ENCODE data around the gene EPHB2. TPM values are rescaled to one million over a fixed set of nuclear protein-coding genes. Genes with fewer than 3 reads are reported as not detected.
"Not testable (repeated sequence)": the region's sequence is repeated elsewhere in the genome, so short reads cannot be mapped to it uniquely, and the experiment has no call there.

EPHB2 gene
- 10 to 100 TPM; 12.4 to 67.9 (median 14.5) TPM for polyA plus RNA-seq (ENCODE audit: insufficient read length in 4 of 4)

DNA sequence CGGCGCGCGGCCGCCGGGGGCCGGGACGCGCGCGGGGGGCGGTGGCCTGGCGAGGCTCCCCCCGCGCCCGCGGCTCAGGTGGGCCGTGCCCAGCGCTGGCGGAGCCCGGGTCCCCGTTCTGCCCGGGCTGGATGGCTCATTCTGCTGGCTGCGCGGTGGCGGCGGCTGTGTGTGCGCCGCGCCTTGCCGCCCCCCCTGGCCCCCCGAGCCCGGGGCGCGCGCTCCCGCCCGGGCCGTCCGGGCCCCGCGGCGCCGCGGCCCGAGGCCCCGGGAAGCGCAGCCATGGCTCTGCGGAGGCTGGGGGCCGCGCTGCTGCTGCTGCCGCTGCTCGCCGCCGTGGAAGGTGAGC is at the start of gene EPHB2:
Gene EPHB2, plus strand, starts transcription at position 139 of the 349 bp plus-strand sequence. Its CDS starts 144 bp downstream, at position 283.
- no peak for DNase-seq (ENCODE audit: low read depth in 4 of 4, low spot score in 3 of 4)

DNA sequence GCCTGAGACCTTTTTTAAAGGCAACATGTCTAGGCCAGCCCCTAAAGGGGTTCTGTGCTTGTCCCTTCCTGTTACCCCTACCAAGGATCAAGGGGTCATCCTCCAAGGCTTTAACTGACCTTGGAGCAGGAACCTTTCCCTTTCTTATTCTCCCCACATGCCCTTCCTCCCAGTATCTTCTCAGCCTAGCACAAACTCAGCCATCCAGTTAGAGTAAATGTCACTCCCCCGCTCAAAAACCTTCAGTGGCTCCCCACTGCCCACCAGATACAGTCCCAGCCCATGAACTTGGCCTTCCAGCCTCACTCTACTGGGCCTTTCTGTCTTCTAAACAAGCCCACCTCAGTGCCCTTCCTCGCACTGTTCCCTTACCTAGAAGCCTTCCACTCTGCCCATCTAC is 48.8 kb upstream of the EPHB2 start:
- DNase-seq (ENCODE audit: low read depth in 4 of 4, low spot score in 3 of 4): no peak

DNA sequence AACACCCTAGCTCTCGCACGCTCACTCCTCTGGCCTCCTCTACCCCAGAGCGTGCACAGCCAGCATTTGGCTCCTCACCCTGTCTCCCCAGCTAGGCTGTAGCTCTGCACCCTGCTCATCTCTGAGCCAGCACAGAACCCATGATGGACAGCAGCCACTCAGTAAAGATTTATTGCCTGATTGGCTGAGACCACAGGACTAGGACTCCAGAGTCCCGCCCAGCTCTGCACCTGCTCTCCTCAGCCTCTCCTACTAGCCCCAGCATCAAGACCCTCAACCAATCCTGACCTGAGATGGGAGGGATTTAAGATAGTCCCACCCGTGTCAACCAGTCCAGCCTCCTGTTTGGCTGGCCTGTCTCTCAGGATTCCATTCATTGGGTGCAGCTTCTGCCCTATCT is 48.3 kb upstream of the EPHB2 start:
- DNase-seq (ENCODE audit: low read depth in 4 of 4, low spot score in 3 of 4): no peak

DNA sequence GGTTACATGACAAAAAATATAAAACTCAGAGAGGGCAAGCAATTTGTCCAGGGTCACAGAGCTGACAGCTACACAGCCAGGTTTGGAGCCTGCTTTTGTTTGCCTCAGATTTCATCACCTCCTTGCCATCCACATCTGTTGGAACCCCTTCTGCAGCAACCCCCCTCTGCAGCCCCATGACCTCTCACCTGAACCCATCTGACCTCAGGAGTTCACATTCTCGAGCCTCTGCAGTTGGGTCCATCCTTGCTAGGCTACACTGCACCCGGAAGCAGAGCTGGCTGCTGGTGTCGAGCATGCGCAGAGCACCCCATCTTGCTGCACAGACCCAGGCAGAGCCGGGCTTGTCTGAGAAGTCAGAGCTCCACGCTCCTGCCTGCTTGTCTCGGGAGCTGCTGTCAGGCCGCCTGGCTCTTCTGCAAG is 47.6 kb upstream of the EPHB2 start:
- DNase-seq (ENCODE audit: low read depth in 4 of 4, low spot score in 3 of 4): no peak

DNA sequence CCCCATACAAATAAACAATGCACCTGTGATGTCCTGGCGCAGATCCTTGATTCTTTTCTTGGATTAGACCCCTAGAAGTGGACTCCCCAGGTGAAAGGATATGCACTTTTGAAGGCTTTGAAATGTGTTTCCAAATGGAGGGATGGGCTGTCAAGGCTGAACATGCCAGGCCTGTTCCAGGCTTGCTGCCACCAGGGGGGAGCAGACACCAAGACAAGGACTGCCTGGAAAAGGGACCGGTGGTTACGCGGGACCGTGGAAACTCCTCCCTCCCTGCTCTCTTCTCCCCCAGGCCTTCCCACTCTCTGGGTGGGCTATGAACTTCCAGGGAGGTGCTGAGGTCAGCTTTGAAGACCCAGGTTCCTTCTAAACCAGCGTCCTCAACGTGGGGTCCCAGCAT is 44.9 kb upstream of the EPHB2 start:
- peak in 1 of 4 donors; percentile 42 for DNase-seq (ENCODE audit: low read depth in 4 of 4, low spot score in 3 of 4)

DNA sequence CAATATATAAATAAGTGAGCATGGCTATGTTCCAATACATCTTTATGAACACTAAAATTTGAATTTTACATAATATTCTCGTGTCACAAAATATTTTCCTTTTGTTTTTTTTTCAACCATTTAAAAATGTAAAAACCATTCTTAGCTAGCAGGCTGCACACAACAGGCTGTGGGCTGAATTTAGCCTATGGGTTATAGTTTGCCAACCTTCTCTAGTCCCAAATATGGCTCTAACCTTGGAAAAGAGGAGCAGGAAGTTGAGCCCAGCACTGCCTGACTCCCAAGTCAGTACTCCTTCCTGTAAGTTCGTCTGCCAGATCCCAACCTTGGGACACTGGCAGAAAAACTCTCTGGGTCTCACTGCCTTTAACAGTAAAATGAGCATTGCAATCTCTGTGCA is 44.2 kb upstream of the EPHB2 start:
- DNase-seq (ENCODE audit: low read depth in 4 of 4, low spot score in 3 of 4): no peak

DNA sequence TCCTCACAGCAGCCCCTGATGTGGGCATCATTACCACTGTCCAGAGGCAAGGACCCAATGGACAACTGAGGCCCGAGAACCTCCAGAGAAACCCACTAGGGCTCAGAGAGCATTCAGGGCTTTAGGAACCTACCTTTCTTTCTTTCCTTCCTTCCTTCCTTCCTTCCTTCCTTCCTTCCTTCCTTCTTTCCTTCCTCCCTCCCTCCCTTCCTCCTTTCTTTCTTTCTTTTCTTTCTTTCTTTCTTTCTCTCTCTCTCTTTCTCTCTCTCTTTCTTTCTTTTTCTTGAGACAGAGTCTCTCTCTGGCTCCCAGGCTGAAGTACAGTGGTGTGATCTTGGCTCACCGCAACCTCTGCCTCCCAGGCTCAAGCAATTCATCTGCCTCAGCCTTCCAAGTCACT is 41.8 kb upstream of the EPHB2 start:
- DNase-seq (ENCODE audit: low read depth in 4 of 4, low spot score in 3 of 4): not testable (repeated sequence)

DNA sequence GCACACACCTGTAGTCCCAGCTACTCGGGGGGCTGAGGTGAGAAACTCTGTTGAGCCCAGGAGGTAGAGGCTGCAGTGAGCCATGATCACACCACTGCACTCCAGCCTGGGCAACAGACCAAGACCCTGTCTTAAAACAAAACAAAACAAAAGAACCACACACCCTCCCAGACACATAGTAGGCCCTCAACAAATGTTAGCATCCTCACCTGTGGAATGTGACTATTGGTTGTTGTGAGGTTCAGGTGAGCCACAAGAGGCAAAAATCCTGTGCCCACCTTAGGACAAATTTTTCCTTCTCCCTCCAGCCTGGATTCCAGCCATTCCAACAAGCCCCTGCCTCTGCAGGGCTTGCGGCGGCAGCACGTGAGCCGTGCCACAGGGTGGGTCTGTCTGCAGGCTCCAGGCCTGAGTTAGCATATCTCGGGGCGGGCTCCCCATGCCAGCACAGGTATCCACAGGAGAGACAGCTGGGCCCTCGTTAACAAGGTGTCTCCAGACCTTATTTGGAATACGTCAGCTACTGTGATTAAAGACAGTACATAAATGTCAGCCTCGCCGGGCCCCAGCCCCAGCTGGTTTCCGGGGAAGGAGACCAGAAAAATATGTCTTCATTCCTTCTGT is 40.2 kb upstream of the EPHB2 start:
- DNase-seq (ENCODE audit: low read depth in 4 of 4, low spot score in 3 of 4): no peak

DNA sequence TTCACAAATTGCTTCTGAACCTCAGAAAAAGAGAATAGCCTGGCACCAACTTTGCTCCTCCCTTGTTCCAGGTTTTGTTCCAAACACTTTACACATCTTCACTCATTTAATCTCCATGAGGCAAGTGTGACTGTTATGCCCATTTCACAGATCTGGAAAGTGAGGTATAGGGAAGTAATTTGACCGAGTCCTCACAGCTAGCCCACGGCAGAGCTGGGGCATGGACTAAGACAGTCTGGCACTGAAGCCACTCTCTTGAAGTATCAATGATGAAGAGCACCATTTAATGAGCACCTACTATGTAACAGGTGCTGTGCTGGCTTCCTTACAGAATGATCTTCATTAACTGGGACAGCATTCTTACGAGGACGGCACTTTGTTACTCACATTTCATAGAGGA is 38.6 kb upstream of the EPHB2 start:
- DNase-seq (ENCODE audit: low read depth in 4 of 4, low spot score in 3 of 4): no peak

DNA sequence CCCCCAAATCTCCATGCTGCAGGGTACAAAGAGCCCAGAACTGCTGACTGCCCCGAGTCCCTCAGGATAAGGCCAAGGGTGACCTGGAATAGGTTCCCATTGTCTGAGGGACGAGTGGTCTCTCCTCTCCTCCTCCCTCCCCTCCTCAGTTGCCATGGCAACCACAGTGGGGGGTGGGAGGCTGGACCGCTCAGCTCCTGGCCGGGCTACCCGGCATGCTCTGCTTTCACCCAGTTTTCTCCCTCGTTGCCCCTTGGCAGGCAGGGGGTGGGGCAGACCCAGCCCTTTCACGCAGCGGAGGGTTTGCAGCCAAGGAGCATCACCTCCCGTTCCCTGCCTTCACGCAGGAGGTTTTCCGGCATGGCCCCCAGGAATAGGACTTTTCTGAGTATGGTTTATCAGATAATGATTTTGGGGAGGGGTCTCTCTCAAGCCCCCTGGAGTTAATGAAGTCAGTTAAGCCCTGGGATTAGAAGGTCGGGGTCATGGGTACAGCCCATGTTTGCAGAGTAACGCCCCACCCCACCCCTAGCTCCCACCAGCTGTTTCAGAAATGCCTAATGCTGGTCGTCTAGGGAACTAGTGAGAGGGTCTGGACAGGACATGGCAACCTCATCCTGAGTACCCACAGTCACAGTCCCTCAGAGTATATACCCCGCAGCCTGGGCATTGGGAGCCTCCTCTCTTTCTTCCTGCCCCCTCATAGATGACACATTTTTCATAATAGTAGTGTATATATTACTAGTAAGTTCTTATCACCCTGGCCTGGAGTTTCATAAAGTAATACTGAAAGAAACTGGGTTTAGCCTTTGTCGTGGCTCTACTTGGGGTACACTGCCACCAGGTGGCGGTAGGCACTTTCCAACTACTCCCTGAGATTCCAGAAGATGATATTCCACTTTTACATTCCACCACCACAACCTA is 36.9 kb upstream of the EPHB2 start:
- DNase-seq (ENCODE audit: low read depth in 4 of 4, low spot score in 3 of 4): no peak

DNA sequence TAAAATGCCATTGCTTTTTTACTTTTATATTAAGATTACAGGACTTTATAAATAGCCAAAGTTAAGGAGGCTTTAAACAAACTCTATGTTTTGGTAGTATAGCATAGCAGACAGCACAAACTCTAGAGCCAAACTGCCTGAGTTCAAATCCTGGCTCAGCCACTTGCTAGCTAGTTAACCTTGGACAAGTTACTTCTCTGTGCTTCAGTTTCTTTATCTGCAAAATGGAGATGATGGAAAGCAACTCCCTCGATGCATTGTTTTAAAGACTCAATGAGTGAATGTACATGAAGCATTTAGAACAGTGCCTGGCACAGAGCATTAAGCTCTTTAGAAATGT is 36.3 kb upstream of the EPHB2 start:
- DNase-seq (ENCODE audit: low read depth in 4 of 4, low spot score in 3 of 4): no peak

DNA sequence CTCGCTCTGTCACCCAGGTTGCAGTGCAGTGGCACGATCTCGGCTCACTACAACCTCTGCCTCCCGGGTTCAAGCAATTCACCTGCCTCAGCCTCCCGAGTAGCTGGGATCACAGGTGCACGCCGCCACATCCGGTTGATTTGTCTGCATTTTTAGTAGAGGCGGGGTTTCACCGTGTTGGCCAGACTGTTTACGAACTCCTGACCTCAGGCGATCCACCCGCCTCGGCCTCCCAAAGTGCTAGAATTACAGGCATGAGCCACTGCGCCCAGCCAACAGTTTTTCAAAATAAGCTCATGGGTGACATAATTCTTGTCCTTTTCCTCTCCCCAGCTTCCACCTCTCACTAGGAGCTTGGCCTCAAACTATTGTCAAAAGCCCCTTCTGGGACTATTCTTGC is 34.5 kb upstream of the EPHB2 start:
- not testable (repeated sequence) for DNase-seq (ENCODE audit: low read depth in 4 of 4, low spot score in 3 of 4)

DNA sequence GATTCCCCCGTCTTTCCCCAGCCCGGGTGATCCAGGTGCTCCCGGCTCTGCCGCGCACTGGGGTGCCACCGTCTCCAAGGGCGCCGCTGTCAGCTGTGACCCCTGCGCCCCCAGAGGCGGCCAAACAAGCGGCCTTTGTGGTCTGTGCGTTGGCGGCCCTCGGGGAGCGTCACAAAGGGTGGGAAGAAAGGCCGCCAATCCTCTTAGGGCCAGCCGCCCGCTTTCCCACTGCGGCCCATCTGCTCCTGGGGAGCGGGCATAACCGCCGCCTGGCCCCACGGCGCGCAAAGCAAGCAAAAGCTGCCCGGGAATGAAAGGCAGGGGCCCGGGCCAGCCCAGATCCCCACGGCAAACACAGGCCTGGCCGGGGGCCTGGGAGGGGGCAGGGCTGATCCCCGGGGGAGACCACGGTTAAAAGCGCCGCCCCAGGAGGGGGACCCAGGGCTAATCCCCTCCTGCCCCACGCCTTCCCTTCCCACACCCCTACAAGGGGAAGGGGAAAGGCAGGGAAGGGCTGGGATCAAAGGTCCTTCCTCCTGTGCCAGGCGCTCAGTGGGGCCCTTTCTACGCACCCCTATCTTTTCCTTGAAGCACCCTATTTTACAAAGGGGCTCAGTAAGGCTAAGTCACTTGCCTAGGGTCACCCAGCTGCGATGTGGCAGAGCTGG is 33.6 kb upstream of the EPHB2 start:
- DNase-seq (ENCODE audit: low read depth in 4 of 4, low spot score in 3 of 4): no peak

DNA sequence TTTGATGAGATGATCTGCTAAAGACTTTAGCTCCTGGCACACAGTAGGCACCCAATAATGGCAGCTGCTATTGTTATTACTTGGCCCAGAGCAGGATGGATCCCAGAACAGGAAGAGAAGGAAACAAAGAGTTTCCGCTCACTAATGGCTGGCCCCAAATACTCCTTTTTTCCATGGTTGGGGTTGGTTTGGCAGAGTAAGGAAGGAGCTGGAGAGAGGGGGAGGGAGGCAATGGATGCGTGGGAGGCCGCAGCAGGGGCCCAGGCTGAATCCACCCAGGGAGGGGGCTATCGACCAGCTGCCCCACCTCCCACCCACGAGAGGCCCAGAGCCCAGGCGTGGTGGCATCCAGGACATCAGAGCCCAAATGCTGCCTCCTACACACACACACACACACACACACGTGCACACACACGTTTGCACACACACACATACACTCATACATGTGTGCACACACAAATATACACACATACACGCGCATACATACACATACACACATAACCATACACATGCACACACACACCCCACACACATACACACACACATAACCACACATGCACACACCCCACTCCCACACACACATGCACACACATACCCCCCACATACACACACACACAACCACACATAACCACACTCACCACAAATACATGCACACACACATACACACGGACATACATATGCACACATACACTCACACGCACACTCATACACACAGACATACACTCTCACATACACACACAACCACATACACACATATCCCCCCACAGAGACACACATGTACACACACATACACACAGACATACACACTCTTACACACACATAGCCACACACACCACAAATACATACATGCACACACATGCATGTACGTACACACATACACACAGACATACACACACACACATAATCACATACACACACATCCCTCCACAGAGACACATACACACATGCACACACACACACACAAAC is 32.4 kb upstream of the EPHB2 start:
- DNase-seq (ENCODE audit: low read depth in 4 of 4, low spot score in 3 of 4): no peak

DNA sequence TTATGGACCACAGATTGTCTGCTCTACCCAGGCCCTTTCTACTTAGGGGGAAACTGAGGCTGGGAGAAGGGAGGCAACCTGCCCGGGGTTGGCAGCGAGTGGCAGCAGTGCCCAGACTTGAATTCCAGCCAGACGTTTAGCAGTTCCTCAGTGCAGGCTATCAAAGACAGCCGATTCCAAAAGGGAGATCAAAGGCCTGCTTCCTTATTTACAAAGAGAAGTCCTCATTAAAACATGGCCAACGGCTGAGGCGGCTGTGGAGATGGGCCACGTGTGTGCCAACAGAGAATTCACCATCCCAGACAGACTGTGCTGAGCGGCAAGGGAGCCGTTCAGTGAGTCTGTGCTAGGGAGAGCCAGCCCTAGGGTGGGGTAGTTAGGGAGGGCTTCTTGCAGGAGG is 29.9 kb upstream of the EPHB2 start:
- DNase-seq (ENCODE audit: low read depth in 4 of 4, low spot score in 3 of 4): no peak

DNA sequence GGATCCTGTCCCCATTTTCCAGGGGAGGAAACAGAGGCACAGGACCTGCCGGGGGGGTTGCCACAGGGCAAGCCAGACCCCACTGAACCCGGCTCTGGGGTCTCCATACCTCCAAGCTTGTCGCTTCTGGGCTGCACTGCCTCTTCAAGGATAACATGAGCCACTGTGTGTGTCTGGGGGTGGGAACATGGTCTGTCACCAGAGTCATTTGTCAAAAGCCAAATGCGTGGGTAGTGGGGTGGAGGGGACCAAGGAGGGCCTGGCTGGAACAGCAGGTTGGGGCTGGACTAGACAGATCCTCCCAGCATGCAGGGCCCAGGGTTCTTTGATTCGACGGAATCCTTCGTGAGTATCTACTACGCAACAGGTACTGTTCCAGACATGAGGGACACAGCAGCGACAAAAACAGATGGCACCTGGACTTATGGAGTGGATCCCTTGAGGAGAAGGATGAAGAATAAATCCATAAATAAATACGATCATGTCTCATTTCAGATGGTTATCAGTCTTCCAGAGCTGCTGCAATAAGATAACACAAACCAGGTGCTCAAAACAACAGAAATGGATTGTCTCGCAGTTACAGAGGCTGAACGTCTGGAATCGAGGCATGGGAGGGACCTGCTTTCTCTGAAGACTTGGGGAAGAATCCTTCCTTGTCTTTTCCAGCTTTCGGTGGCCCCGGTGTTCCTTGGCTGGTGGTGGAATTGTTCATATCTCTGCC is 28.9 kb upstream of the EPHB2 start:
- DNase-seq (ENCODE audit: low read depth in 4 of 4, low spot score in 3 of 4): no peak

DNA sequence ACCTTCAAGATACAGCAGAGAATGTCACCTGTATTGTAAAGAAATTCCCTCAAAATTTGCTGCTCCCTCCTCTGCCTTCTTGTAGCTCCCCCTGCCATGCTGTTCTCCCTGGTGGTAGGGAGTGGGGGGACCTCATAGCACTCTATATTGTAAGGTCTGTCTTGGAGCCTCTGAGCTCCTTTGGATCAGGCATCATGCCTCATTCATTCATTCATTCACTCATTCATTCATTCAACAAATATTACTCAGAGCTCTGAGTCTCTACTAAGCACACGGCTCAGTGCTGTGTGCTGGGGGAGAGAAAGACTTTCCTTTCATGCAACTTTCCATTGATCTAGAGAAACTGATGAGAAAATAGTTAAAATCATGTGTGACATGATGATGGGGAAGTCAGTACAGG is 27.1 kb upstream of the EPHB2 start:
- no peak for DNase-seq (ENCODE audit: low read depth in 4 of 4, low spot score in 3 of 4)

DNA sequence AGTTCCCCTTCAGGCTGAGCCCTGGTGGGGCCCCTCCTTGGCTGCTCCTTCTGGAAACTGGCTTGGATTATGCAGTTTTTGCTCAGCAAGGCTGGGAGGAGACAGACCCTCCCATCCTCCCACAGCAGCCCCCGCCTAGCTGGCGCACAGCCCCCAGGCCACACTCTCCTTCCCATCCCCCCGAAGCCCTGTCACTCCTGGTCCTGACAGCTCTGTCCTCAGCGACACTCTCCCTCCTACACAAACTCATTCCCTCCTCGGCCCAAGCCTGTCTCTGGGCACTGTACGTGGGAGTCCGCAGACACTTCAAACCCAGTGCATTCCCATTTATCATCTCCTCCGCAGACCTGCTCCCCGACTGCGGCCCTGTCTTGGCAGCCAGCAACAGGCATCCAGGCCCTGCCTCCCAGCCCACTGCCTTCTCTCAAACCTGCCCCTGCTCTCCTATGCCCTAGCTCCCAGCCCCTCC is 25.0 kb upstream of the EPHB2 start:
- DNase-seq (ENCODE audit: low read depth in 4 of 4, low spot score in 3 of 4): peak in 2 of 4 donors; percentile 55 to 64

DNA sequence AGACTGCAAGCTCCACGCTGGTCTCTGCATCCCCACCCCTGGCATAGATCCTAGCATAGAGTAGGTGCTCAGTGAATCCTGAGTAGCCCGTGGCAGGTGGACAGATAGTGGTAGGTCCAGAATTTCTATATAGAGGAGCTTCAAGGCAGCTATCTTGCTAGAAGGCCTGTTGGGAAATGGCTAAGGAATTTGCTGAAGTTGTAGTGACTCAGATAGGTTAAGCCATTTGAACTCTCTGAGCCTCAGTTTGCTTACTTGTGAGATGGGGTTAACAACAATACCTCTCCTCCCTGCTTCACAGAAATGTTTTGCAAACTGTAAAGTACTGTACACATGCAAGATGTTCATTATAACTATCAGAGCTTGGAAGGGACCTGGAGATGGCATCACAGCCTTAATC is 23.4 kb upstream of the EPHB2 start:
- no peak for DNase-seq (ENCODE audit: low read depth in 4 of 4, low spot score in 3 of 4)

DNA sequence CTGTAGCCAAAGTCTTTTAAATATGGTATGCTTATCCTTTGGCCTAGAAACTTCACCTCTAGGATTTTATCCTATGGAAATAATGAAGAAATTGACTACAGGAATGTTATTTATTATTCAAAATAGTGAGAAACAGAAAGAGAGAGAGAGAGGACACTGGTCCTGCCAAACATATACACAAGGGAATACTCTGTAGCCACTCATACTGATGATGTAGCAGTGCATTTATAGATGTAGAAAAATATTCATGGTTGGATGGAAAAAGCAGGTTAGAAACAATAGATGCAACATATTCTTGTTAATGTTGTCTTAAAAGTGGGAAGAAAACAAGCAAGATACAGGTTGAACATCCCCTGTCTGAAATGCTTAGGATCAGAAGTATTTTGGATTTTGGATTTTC is 22.2 kb upstream of the EPHB2 start:
- no peak for DNase-seq (ENCODE audit: low read depth in 4 of 4, low spot score in 3 of 4)
